GM19467 (cell line): ENCODE data around the gene KLHL15.
"Not testable (repeated sequence)": the region's sequence is repeated elsewhere in the genome, so short reads cannot be mapped to it uniquely, and the experiment has no call there.

Experiments
- ATAC-seq: cut with Tn5 transposase; IDR thresholded peaks from one replicate; pipeline ENCODE4 v1.9.1; 2021; ENCODE audit warnings: mild to moderate bottlenecking, moderate library complexity; ENCODE audit not compliant: unreplicated experiment

KLHL15 gene

GRCh38 chrX:24027086-24027485, at the start of gene KLHL15:
KLHL15 (minus strand) TSS chrX:24027186; CDS start chrX:24006693, 20,493 bp downstream.
- ATAC-seq = no peak

GRCh38 chrX:24069877-24070276, 42.9 kb upstream of the KLHL15 start:
- no peak for ATAC-seq

- no peak for ATAC-seq
Measured at GRCh38 chrX:24063488-24063887, 36.5 kb upstream of the KLHL15 start.

GRCh38 chrX:24055043-24055356, 28.0 kb upstream of the KLHL15 start:
- peak; percentile 5 for ATAC-seq

- ATAC-seq = peak; percentile 93
Measured at GRCh38 chrX:24054182-24055042, 27.4 kb upstream of the KLHL15 start, which contains the start of gene EIF2S3. EIF2S3 (plus strand) TSS chrX:24054956; CDS start chrX:24054969, 13 bp downstream.

- not testable (repeated sequence) for ATAC-seq
Measured at GRCh38 chrX:24050522-24051318, 23.7 kb upstream of the KLHL15 start.

- not testable (repeated sequence) for ATAC-seq
Measured at GRCh38 chrX:24049643-24050042, 22.7 kb upstream of the KLHL15 start.

GRCh38 chrX:24046060-24046459, 19.1 kb upstream of the KLHL15 start:
- not testable (repeated sequence) for ATAC-seq

GRCh38 chrX:24037729-24038128, 10.7 kb upstream of the KLHL15 start:
- no peak for ATAC-seq

- ATAC-seq = no peak
Measured at GRCh38 chrX:24034485-24034884, 7.5 kb upstream of the KLHL15 start.

GRCh38 chrX:24030597-24030996, 3.6 kb upstream of the KLHL15 start:
- ATAC-seq = no peak

GRCh38 chrX:24027985-24028384, 999 bp upstream of the KLHL15 start:
- no peak for ATAC-seq

GRCh38 chrX:24026432-24026831, 554 bp downstream of the KLHL15 start:
- ATAC-seq = no peak

- peak; percentile 26 for ATAC-seq
Measured at GRCh38 chrX:24025741-24026403, 1.1 kb downstream of the KLHL15 start.

- peak; percentile 79 for ATAC-seq
Measured at GRCh38 chrX:24024819-24025740, 1.9 kb downstream of the KLHL15 start.

- no peak for ATAC-seq
Measured at GRCh38 chrX:24023972-24024669, 2.9 kb downstream of the KLHL15 start.

- no peak for ATAC-seq
Measured at GRCh38 chrX:24023544-24023943, 3.4 kb downstream of the KLHL15 start.

GRCh38 chrX:24020306-24020876, 6.6 kb downstream of the KLHL15 start:
- no peak for ATAC-seq

- ATAC-seq = no peak
Measured at GRCh38 chrX:24019448-24019847, 7.5 kb downstream of the KLHL15 start.
